ENCODE data around the gene BORCS8.
"Not testable (repeated sequence)": the region's sequence is repeated elsewhere in the genome, so short reads cannot be mapped to it uniquely, and the experiment has no call there.

Gene BORCS8

GRCh38 chr19:19179548-19180441 is 12.2 kb downstream of the BORCS8 start:
- no peak for DNase-seq

GRCh38 chr19:19176950-19177349 is 15.0 kb downstream of the BORCS8 start:
- DNase-seq, result no peak

GRCh38 chr19:19173243-19173642 is 18.7 kb downstream of the BORCS8 start:
- not testable (repeated sequence) for DNase-seq

DNA sequence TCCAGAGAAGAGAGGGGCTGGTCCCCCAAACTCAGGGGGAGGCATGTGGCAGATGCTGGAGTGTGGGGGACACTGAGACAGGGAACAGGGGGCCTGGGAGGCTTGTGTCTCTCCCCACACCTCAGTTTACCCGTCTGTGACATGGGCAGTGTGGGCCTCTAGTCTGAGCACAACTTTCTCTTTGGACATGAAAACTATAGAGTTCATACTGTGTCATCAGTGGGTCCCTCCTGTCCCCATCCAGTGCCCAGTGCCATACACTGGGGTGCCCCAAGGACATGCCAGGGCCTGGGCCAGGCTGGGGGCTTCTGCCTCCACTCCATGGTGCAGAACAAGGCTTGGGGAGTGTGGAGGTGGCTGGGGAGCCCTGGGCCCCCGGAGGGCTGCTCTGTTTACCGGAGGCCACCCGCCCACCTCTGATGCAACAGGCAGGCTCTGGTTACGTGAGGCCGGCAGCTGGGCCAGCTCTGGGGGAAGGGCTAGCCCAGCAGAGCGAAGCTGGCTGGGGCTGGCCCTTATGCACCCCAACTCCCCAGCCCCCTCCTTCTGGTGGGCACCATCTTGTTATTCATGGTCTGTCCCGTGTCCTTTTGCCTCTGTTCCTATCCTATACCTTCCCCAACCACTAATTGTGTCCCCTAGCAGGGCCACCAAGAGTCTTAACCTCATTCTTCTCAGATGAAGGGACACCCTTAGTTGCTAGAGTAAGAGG is 20.0 kb downstream of the BORCS8 start:
- no peak for DNase-seq

DNA sequence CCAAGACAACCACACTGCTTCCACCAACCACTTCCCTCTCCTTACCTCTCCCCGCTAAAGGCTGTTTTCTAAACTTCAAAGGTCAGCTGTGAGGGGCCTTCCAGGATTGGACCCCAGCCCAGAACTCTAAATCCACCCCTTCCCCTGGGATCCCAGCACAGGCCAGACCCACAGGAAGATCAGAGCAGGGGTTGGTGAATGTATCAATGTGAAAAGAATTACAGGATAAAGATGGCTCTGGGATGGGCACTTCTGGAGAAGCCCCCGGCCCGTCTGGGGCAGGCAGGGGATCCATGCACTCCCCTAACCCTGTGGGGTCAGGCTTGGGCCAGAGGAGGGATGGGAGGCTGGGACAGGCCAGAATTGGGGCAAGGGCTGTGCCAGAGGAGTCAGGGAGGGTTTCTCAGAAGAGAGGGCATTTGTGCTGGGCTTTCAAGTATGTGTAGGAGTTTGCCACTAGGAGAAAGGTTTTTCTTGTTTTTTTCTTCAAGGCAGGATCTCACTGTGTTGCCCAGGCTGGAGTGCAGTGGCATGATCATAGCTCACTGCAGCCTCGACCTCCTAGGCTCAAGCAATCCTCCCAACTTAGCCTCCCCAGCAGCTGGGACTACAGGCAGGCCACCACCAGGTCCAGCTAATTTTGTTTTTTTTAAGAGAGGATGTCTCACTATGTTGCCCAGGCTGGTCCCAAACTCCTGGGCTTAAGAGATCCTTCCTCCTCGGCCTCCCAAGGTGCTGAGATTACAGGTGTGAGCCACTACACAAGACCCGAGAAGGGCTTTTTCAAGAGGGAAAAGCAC is 20.9 kb downstream of the BORCS8 start:
- no peak for DNase-seq

- DNase-seq, result peak; percentile 69
Observed at GRCh38 chr19:19170053-19170872, 21.7 kb downstream of the BORCS8 start, which contains the start of gene MEF2B. Gene MEF2B (minus strand): TSS chr19:19170263. CDS start chr19:19150735, 19,528 bp downstream.

DNA sequence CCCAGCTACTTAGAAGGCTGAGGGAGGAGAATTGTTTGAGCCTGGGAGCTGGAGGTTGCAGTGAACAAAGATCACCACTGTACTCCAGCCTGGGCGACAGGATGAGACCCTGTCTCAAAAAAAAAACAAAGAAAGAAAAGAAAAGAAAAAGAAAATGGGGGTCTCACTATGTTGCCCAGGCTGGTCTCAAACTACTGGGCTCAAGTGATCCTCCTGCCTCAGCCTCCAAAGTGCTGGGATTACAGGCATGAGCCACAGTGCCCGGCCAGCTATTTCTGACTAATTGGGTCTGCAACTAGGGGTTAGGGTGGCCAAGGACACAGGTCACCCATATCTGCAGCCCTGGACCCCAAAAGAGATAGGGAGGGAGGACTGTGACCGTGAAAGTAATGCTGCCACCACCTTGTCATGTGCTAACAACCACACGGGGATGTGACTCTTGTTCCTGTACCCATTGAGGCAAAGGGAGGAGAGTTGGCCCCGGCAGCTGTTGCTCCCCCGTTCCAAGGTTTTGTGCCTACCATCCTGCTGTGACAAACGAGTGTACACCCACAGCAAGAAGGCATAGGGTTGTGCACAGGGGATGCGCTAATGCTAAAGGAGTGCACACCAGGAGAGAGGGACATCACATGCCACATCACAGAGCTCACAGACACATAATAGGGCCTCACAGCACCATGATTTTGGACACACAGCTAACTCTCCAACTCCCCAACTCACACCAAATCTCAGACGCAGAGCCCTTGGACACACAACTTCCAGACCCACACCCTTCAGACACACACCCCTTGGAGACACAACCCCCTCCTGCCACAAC is 22.5 kb downstream of the BORCS8 start:
- DNase-seq, result no peak

- no peak for DNase-seq
Observed at GRCh38 chr19:19167612-19168011, 24.3 kb downstream of the BORCS8 start.

GRCh38 chr19:19165396-19165795 is 26.6 kb downstream of the BORCS8 start:
- DNase-seq, result no peak

GRCh38 chr19:19162495-19162894 is 29.5 kb downstream of the BORCS8 start:
- no peak for DNase-seq

- DNase-seq, result no peak
Observed at GRCh38 chr19:19160461-19161035, 31.4 kb downstream of the BORCS8 start.

- no peak for DNase-seq
Observed at GRCh38 chr19:19159534-19159933, 32.4 kb downstream of the BORCS8 start.

DNA sequence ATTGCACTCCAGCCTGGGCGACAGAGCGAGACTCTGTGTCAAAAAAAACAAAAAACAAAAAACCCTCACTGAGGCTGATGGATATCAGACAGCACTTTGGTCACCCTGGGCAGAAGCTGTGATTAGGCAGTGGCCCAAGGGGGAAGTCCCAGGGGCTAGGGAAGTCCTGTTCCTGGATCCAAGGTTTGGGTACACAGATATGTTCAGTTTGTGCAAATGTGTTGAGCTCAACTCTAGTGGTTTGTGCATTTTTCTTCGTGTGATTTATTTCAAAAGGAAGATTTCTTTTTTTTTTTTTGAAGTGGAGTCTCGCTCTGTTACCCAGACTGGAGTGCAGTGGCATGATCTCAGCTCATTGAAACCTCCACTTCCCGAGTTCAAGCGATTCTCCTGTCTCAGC is 34.1 kb downstream of the BORCS8 start:
- no peak for DNase-seq

- DNase-seq, result no peak
Observed at GRCh38 chr19:19155495-19156219, 36.3 kb downstream of the BORCS8 start.

GRCh38 chr19:19154768-19155494 is 37.0 kb downstream of the BORCS8 start:
- no peak for DNase-seq

- no peak for DNase-seq
Observed at GRCh38 chr19:19152668-19153384, 39.1 kb downstream of the BORCS8 start.

- DNase-seq, result no peak
Observed at GRCh38 chr19:19151418-19151817, 40.5 kb downstream of the BORCS8 start.

- no peak for DNase-seq
Observed at GRCh38 chr19:19149435-19149834, 42.5 kb downstream of the BORCS8 start.

DNA sequence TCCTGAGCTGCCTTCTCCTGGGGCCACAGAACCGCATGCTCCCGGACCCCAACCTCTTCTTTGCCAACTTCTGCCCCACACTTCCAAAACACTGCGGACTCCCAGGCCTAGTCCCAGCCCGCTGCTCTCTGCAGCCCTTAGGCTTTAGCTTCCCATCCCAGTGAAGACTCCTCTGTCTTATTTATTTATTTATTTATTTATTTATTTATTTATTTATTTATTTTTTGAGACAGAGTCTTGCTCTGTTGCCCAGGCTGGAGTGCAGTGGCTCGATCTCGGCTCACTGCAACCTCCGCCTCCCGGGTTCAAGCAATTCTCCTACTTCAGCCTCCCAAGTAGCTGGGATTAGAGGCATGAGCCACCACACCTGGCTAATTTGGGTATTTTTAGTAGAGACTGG is 43.4 kb downstream of the BORCS8 start:
- not testable (repeated sequence) for DNase-seq

Measured in T-helper 9 cell (primary cell).